ENCODE results near the gene POLD4.
"Not testable (repeated sequence)": the region's sequence is repeated elsewhere in the genome, so short reads cannot be mapped to it uniquely, and the experiment has no call there.

POLD4 gene

DNA sequence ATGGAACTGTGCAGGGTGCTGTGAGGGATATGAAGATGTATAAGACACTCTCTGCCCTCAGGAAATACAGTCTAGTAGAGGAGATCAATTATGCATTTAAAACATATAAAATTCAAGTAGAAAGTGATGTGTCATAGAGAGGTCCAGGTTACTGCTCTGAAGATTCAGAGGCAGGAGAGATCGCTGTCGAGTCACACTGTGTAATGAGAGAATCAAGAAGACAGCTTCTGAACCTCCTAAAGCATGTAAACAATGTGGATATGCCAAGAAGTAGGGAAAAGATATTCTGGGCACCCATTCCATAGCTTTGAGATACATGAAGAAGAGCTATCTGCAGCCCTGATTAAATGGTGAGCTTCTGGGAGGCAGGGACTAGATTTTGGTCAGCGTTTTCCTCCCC is 33.3 kb downstream of the POLD4 start:
- no peak overlapping the region for H3K4me2 ChIP-seq (ENCODE audit: insufficient read depth, low read length)
- DNase-seq (no peak), ATAC-seq (ENCODE audit: insufficient read depth, low read depth) (no peak)
- no peak overlapping the region for H3K4me3 ChIP-seq (ENCODE audit: low read depth in 1 of 2, low read length in 2 of 2)
- H3K9me3 ChIP-seq (ENCODE audit: insufficient read depth, low read length, severe bottlenecking) = no peaks in the 10 kb centered on the region
- H3K27me3 ChIP-seq (ENCODE audit: insufficient read depth, low read length, poor library complexity) = no peaks in the 10 kb centered on the region
- H4K20me1 ChIP-seq (ENCODE audit: insufficient read depth, low read length) = no peaks in the 10 kb centered on the region
- H3K36me3 ChIP-seq (ENCODE audit: insufficient read depth, low read length) = no peaks in the 10 kb centered on the region
- H3K4me1 ChIP-seq (ENCODE audit: insufficient read depth, low read length) = peaks cover 20% of the 10 kb centered on the region
- no peaks in the 10 kb centered on the region; the same call in 1 of the 2 replicates for H3K79me2 ChIP-seq (ENCODE audit: insufficient read depth, low read length)
- H3K27ac ChIP-seq (ENCODE audit: low read length) = no peak overlapping the region
- no peak overlapping the region for H3K9ac ChIP-seq (ENCODE audit: low read depth, low read length)
- no peak for TF ChIP-seq EZH2 (IDR thresholded peaks at IDR 0.05; ENCODE audit: borderline replicate concordance, low read depth, low read length, severe bottlenecking)
- TF ChIP-seq, protein P1, sequence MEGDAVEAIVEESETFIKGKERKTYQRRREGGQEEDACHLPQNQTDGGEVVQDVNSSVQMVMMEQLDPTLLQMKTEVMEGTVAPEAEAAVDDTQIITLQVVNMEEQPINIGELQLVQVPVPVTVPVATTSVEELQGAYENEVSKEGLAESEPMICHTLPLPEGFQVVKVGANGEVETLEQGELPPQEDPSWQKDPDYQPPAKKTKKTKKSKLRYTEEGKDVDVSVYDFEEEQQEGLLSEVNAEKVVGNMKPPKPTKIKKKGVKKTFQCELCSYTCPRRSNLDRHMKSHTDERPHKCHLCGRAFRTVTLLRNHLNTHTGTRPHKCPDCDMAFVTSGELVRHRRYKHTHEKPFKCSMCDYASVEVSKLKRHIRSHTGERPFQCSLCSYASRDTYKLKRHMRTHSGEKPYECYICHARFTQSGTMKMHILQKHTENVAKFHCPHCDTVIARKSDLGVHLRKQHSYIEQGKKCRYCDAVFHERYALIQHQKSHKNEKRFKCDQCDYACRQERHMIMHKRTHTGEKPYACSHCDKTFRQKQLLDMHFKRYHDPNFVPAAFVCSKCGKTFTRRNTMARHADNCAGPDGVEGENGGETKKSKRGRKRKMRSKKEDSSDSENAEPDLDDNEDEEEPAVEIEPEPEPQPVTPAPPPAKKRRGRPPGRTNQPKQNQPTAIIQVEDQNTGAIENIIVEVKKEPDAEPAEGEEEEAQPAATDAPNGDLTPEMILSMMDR (IDR thresholded peaks at IDR 0.05; ENCODE audit: borderline replicate concordance, extremely low read depth, low read length, poor library complexity, severe bottlenecking) = no peak
- H2AFZ ChIP-seq (ENCODE audit: low read depth, low read length) = no peak overlapping the region

DNA sequence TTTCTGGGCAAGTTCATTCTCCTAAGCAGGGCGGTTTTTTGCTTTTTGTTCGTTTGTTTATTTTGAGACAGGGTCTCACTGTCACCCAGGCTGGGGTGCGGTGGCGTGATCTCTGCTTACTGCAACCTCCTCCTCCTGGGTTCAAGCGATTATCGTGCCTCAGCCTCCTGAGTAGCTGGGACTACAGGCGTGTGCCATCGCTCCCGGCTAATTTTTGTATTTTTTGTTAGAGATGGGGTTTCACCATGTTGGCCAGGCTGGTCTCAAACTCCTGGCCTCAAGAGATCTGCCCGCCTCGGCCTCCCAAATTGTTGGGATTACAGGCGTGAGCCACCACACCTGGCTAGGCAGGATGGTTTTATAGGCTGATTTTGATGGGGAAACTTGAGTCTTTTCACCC is 34.5 kb downstream of the POLD4 start:
- H3K4me2 ChIP-seq (ENCODE audit: insufficient read depth, low read length) = peak overlapping the region; percentile 88

DNA sequence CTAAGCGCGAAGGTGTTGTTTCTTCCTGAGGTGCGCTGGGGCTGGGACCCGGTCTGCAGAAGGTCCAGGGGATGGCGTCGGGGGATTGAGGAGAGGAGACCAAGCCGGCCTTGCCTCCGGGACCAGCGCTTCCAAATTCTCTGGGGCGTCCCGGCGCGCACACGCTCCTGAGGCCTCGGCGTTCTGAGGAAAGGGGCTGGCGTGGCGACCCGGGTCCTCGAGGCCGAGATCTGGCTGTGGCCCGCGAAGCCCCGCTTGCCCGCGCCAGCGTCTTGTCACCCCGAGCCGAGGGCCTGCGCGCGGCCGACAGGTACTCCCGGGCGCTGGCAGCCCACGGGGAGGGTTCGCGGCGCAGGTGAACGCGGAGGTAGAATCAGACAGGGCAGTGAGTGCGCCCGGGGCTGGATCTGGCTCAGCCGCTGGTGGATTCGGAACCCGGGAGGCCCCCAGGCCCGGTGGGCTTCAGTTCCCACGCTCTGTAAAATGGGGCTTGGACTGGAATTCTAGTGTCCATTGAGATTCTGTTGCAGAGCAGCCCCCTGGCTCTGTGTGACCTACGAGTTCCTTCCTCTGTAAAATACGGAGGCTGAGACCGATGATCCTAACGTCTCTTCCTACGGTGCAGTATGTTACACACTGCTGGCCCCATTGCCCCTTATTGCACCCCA is 35.3 kb downstream of the POLD4 start:
- TF ChIP-seq, protein P1 (IDR thresholded peaks at IDR 0.05; ENCODE audit: borderline replicate concordance, extremely low read depth, low read length, poor library complexity, severe bottlenecking) = no peak
- no peak for TF ChIP-seq EZH2 (IDR thresholded peaks at IDR 0.05; ENCODE audit: borderline replicate concordance, low read depth, low read length, severe bottlenecking)
- H4K20me1 ChIP-seq (ENCODE audit: insufficient read depth, low read length) = no peaks in the 10 kb centered on the region
- ATAC-seq (ENCODE audit: insufficient read depth, low read depth) (peak; percentile 30), DNase-seq (no peak)
- H3K27me3 ChIP-seq (ENCODE audit: insufficient read depth, low read length, poor library complexity) = no peaks in the 10 kb centered on the region
- H3K27ac ChIP-seq (ENCODE audit: low read length) = no peak overlapping the region; the same call in 1 of the 2 replicates
- peak overlapping the region; percentile 34 to 78; a peak in 3 of 4 replicates for H3K4me3 ChIP-seq (ENCODE audit: low read depth in 1 of 2, low read length in 2 of 2)
- no peaks in the 10 kb centered on the region for H3K36me3 ChIP-seq (ENCODE audit: insufficient read depth, low read length)
- H3K9me3 ChIP-seq (ENCODE audit: insufficient read depth, low read length, severe bottlenecking) = no peaks in the 10 kb centered on the region
- H2AFZ ChIP-seq (ENCODE audit: low read depth, low read length) = peak overlapping the region; percentile 90
- H3K4me2 ChIP-seq (ENCODE audit: insufficient read depth, low read length) = peak overlapping the region; percentile 88
- peaks cover 20% of the 10 kb centered on the region for H3K4me1 ChIP-seq (ENCODE audit: insufficient read depth, low read length)
- H3K79me2 ChIP-seq (ENCODE audit: insufficient read depth, low read length) = no peaks in the 10 kb centered on the region; the same call in 1 of the 2 replicates
- peak overlapping the region; percentile 78 for H3K9ac ChIP-seq (ENCODE audit: low read depth, low read length)

More for the DNA sequence above, 34.5 kb downstream of the POLD4 start:
- H3K36me3 ChIP-seq (ENCODE audit: insufficient read depth, low read length); DNase-seq; H3K27me3 ChIP-seq (ENCODE audit: insufficient read depth, low read length, poor library complexity); H3K27ac ChIP-seq (ENCODE audit: low read length); ATAC-seq (ENCODE audit: insufficient read depth, low read depth); H4K20me1 ChIP-seq (ENCODE audit: insufficient read depth, low read length); H3K9me3 ChIP-seq (ENCODE audit: insufficient read depth, low read length, severe bottlenecking); H3K79me2 ChIP-seq (ENCODE audit: insufficient read depth, low read length): not testable (repeated sequence)
- Histone ChIP-seq H3K4me3 (ENCODE audit: low read depth in 1 of 2, low read length in 2 of 2) (peak overlapping the region in 1 of 2 experiments; percentile 78; a peak in 2 of 4 replicates), H2AFZ (ENCODE audit: low read depth, low read length) (0 out of 2 replicates have a peak overlapping the region, but pooled peaks have one; percentile 90), H3K9ac (ENCODE audit: low read depth, low read length) (peak overlapping the region; percentile 78; the same call in 1 of the 2 replicates), H3K4me1 (ENCODE audit: insufficient read depth, low read length) (peaks cover 20% of the 10 kb centered on the region)

DNA sequence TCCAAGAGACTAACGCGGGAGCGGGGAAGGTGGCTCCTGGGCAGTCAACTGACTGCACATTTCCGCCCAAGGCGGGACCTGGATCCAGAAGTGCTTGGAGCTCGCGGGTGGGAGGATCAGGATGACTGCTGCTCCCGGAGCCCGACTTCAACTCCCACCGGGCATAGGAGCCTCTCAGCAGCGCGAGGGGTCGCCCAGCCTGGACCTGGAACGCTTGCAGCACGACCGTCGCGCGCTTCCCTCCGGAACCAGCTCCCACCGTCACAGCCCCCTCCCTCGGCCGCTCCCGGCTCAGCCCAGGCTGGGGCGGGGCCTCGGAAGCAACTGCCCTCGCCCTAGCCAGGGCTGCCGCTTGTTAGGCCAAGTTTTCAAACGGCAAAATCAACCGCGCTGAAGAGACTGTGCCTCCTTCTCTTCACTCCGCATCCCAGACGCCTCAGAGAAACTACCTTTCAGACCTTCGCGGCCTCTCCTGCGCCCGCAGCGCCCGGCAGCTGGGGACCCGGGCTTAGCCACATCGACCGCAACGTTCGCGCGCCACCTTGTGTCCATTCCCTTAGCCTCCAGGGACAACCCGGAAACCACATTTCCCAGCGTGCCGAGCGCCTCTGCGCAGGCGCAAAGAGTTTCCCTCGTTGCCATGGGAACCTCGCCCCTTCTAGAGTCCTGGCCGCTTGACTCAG is 36.0 kb downstream of the POLD4 start:
- TF ChIP-seq, protein P1 (IDR thresholded peaks at IDR 0.05; ENCODE audit: borderline replicate concordance, extremely low read depth, low read length, poor library complexity, severe bottlenecking) = peak; percentile 97
- TF ChIP-seq EZH2 (IDR thresholded peaks at IDR 0.05; ENCODE audit: borderline replicate concordance, low read depth, low read length, severe bottlenecking) = no peak
- Histone ChIP-seq H3K27me3 (ENCODE audit: insufficient read depth, low read length, poor library complexity) (no peaks in the 10 kb centered on the region), H4K20me1 (ENCODE audit: insufficient read depth, low read length) (no peaks in the 10 kb centered on the region), H3K9ac (ENCODE audit: low read depth, low read length) (peak overlapping the region; percentile 78), H3K4me2 (ENCODE audit: insufficient read depth, low read length) (peak overlapping the region; percentile 88), H3K79me2 (ENCODE audit: insufficient read depth, low read length) (no peaks in the 10 kb centered on the region; the same call in 1 of the 2 replicates), H3K27ac (ENCODE audit: low read length) (peak overlapping the region; percentile 91), H3K4me1 (ENCODE audit: insufficient read depth, low read length) (peaks cover 20% of the 10 kb centered on the region), H2AFZ (ENCODE audit: low read depth, low read length) (peak overlapping the region; percentile 90), H3K36me3 (ENCODE audit: insufficient read depth, low read length) (no peaks in the 10 kb centered on the region), H3K9me3 (ENCODE audit: insufficient read depth, low read length, severe bottlenecking) (no peaks in the 10 kb centered on the region), H3K4me3 (ENCODE audit: low read depth in 1 of 2, low read length in 2 of 2) (peak overlapping the region; percentile 34 to 78)
- ATAC-seq (ENCODE audit: insufficient read depth, low read depth) (peak; percentile 89), DNase-seq (peak; percentile 98)
